ENCODE measurements around the gene USH2A. TPM values are rescaled to one million over a fixed set of nuclear protein-coding genes. Genes with fewer than 3 reads are reported as not detected.

The USH2A gene
- total RNA-seq, 2 experiments from 2014 or later = not detected

GRCh38 chr1:215754112-215754511, 669.1 kb downstream of the USH2A start:
- ChIA-PET POLR2A (no interaction called here), CTCF (no interaction called here)

- POLR2A ChIA-PET = no interaction called here
Measured at GRCh38 chr1:215749414-215749813, 673.8 kb downstream of the USH2A start.

GRCh38 chr1:215748431-215748830, 674.8 kb downstream of the USH2A start:
- CTCF ChIA-PET = interaction anchor here (0.7 kb wide), 1 partner anchor 18 kb away, joined by 3 read pairs; no protein-coding TSS in a partner anchor
- POLR2A ChIA-PET = no interaction called here

More at GRCh38 chr1:215749414-215749813, 673.8 kb downstream of the USH2A start:
- CTCF ChIA-PET = no interaction called here

GRCh38 chr1:215744419-215744818, 678.8 kb downstream of the USH2A start:
- ChIA-PET POLR2A (no interaction called here), CTCF (no interaction called here)

- ChIA-PET POLR2A (no interaction called here), CTCF (no interaction called here)
Measured at GRCh38 chr1:215739025-215739424, 684.2 kb downstream of the USH2A start.

GRCh38 chr1:215731699-215732098, 691.5 kb downstream of the USH2A start:
- ChIA-PET CTCF (no interaction called here), POLR2A (no interaction called here)

GRCh38 chr1:215730600-215730999, 692.6 kb downstream of the USH2A start:
- ChIA-PET CTCF (interaction anchor here (0.5 kb wide), 1 partner anchor 17 kb away, joined by 3 read pairs; no protein-coding TSS in a partner anchor), POLR2A (no interaction called here)

- CTCF ChIA-PET = no interaction called here
- POLR2A ChIA-PET = no interaction called here
Measured at GRCh38 chr1:215728169-215728568, 695.1 kb downstream of the USH2A start.

GRCh38 chr1:215720126-215720525, 703.1 kb downstream of the USH2A start:
- POLR2A ChIA-PET = no interaction called here

GRCh38 chr1:215719552-215719951, 703.7 kb downstream of the USH2A start:
- ChIA-PET CTCF (no interaction called here), POLR2A (no interaction called here)

More at GRCh38 chr1:215720126-215720525, 703.1 kb downstream of the USH2A start:
- CTCF ChIA-PET = no interaction called here

GRCh38 chr1:215718575-215719287, 704.5 kb downstream of the USH2A start:
- CTCF ChIA-PET = no interaction called here
- POLR2A ChIA-PET = no interaction called here

- POLR2A ChIA-PET = no interaction called here
- CTCF ChIA-PET = no interaction called here
Measured at GRCh38 chr1:215717677-215718426, 705.4 kb downstream of the USH2A start.

- ChIA-PET POLR2A (no interaction called here), CTCF (no interaction called here)
Measured at GRCh38 chr1:215710899-215711225, 712.4 kb downstream of the USH2A start.

- ChIA-PET POLR2A (no interaction called here), CTCF (no interaction called here)
Measured at GRCh38 chr1:215710036-215710898, 713.0 kb downstream of the USH2A start.

GRCh38 chr1:215704089-215704860, 719.0 kb downstream of the USH2A start:
- ChIA-PET CTCF (no interaction called here), POLR2A (no interaction called here)

- CTCF ChIA-PET = no interaction called here
- POLR2A ChIA-PET = no interaction called here
Measured at GRCh38 chr1:215682232-215682631, 741.0 kb downstream of the USH2A start.

GRCh38 chr1:215681041-215681440, 742.2 kb downstream of the USH2A start:
- ChIA-PET CTCF (no interaction called here), POLR2A (interaction anchor here (0.6 kb wide), 1 partner anchor 360 kb away, joined by 4 read pairs; no protein-coding TSS in a partner anchor)

- POLR2A ChIA-PET = no interaction called here
Measured at GRCh38 chr1:215679231-215679630, 744.0 kb downstream of the USH2A start.

GRCh38 chr1:215677112-215677511, 746.1 kb downstream of the USH2A start:
- ChIA-PET CTCF (no interaction called here), POLR2A (no interaction called here)

More at GRCh38 chr1:215679231-215679630, 744.0 kb downstream of the USH2A start:
- CTCF ChIA-PET = no interaction called here

GRCh38 chr1:215673943-215674342, 749.3 kb downstream of the USH2A start:
- CTCF ChIA-PET = no interaction called here
- POLR2A ChIA-PET = no interaction called here

Data from activated CD8-positive, alpha-beta memory T cell treated with anti-CD3 and anti-CD28 coated beads for 36 hours (primary cell).